Measurements from ENCODE around the gene PTGER2. TPM values are rescaled to one million over a fixed set of nuclear protein-coding genes. Genes with fewer than 3 reads are reported as not detected.

Gene PTGER2
- total RNA-seq, 4 donors from 2014 or later: 2.1 to 14.4 (median 4.0) TPM

GRCh38 chr14:52377940-52378339 is 63.8 kb downstream of the PTGER2 start:
- TF ChIP-seq CTCF (IDR thresholded peaks at IDR 0.05) (no peak), POLR2A (IDR thresholded peaks at IDR 0.05) (no peak), EP300 (IDR thresholded peaks at IDR 0.05) (no peak)
- Histone ChIP-seq H3K36me3 (no peaks in the 10 kb centered on the region), H3K4me3 (no peak overlapping the region), H3K4me1 (no peaks in the 10 kb centered on the region), H3K27ac (no peak overlapping the region), H3K9me3 (peaks cover 0 to 15% (median 0%) of the 10 kb centered on the region in 4 donors), H3K27me3 (no peaks in the 10 kb centered on the region)
- WGBS, 2 donors: 77 to 93% methylated on average over 3 of the region's 3 CpGs
- DNase-seq (ENCODE audit: low spot score in 2 of 2): no peak

Other genes starting within 250 kb of the PTGER2 start
- 10 to 100 TPM; 61.4 to 90.0 (median 79.4) TPM for gene NID2, start 245.3 kb upstream of the PTGER2 start, total RNA-seq
- 1 to 10 TPM; 2.7 to 7.4 (median 6.4) TPM for gene PTGDR, start 46.6 kb upstream of the PTGER2 start, total RNA-seq
- gene TXNDC16, start 238.2 kb downstream of the PTGER2 start, total RNA-seq: 10 to 100 TPM in 3 of 4 donors, 1 to 10 TPM in 1; 7.2 to 18.8 (median 14.7) TPM
- 1 to 10 TPM in 1 of 4 donors, under 1 TPM in 3; 0.22 to 1.2 (median 0.71) TPM for gene GPR137C, start 238.5 kb downstream of the PTGER2 start, total RNA-seq

Data from tibial nerve (tissue), 4 donors.